Measurements from ENCODE around the gene PMCH. TPM values are rescaled to one million over a fixed set of nuclear protein-coding genes. Genes with fewer than 3 reads are reported as not detected.

Gene PMCH
- total and polyA plus RNA-seq, 2 of the 13 experiments (the other 11 are each of a cell fraction or from before 2014, with no cell fraction given), result not detected

GRCh38 chr12:102202556-102202955 is 4.9 kb upstream of the PMCH start (continued):
- TF ChIP-seq ARHGAP35 (CRISPR knock-in tag; IDR thresholded peaks at IDR 0.05; ENCODE audit: borderline replicate concordance), result no peak
- TF ChIP-seq REST (IDR thresholded peaks at IDR 0.05; ENCODE audit: borderline replicate concordance in 1 of 2, low read depth in 1 of 2, low read length in 2 of 2), result no peak

GRCh38 chr12:102201436-102202061 is 3.9 kb upstream of the PMCH start:
- WGBS (ENCODE audit: low lambda C conversion rate), result 94% methylated on average over 3 of the region's 3 CpGs
- H4K20me1 ChIP-seq (ENCODE audit: insufficient read depth, low read length), result no peaks in the 10 kb centered on the region
- BruUV-seq (replicated peaks), result no TSS peak
- no peak for ATAC-seq
- intact Hi-C loops (cut with micrococcal nuclease; ENCODE audit: unreplicated experiment), result no loop called here
- no peak for DNase-seq (ENCODE audit: low spot score)
- in situ Hi-C loops (cut with HindIII; ENCODE audit: extremely low pct_ligation_motif_present, low pct_unique_long_range_greater_than_20kb), result no loop called here
- no peaks in the 10 kb centered on the region for H3K9me3 ChIP-seq (ENCODE audit: low read length)
- no peaks in the 10 kb centered on the region for H3K4me1 ChIP-seq (ENCODE audit: insufficient read depth, low read length)
- no peak overlapping the region for H2AFZ ChIP-seq (ENCODE audit: low read length)
- H3K36me3 ChIP-seq (replicated peaks in 1 of 2; ENCODE audit: control insufficient read depth in 1 of 2, insufficient read depth in 2 of 2, low read length in 2 of 2), result no peaks in the 10 kb centered on the region
- POLR2A ChIA-PET, result no interaction called here
- H3K9ac ChIP-seq (ENCODE audit: insufficient read depth, low read depth, low read length), result no peak overlapping the region
- H3K27me3 ChIP-seq (ENCODE audit: control insufficient read depth in 1 of 2, insufficient read depth in 2 of 2, low read length in 2 of 2), result no peaks in the 10 kb centered on the region
- CTCF ChIA-PET (ENCODE audit: low intra/inter-chr PET ratio, low total read pairs), result no interaction called here
- no peaks in the 10 kb centered on the region for H3K79me2 ChIP-seq (ENCODE audit: insufficient read depth, low read length)
- no peak overlapping the region for H3K27ac ChIP-seq (ENCODE audit: extremely low read length, insufficient read depth, low read length)
- FAIRE-seq, result no peak
- no peak overlapping the region for H3K4me3 ChIP-seq (replicated peaks in 1 of 3; ENCODE audit: insufficient read depth in 1 of 3, low read depth in 2 of 3, low read length in 3 of 3)
- H3K4me2 ChIP-seq (ENCODE audit: low read depth, low read length), result no peak overlapping the region
- TF ChIP-seq ZNF558 (CRISPR knock-in tag; IDR thresholded peaks at IDR 0.05; ENCODE audit: borderline replicate concordance) (no peak), MXI1 (IDR thresholded peaks at IDR 0.05; ENCODE audit: borderline replicate concordance, low read depth, low read length) (no peak), NFATC3 (CRISPR knock-in tag; IDR thresholded peaks at IDR 0.05) (no peak), POLR2AphosphoS5 (IDR thresholded peaks at IDR 0.05; ENCODE audit: low read depth, low read length) (no peak), BCL6 (CRISPR knock-in tag; IDR thresholded peaks at IDR 0.05) (no peak), ZNF678 (CRISPR knock-in tag; IDR thresholded peaks at IDR 0.05) (no peak), MAF1 (CRISPR knock-in tag; IDR thresholded peaks at IDR 0.05; ENCODE audit: borderline replicate concordance) (no peak), SSRP1 (CRISPR knock-in tag; IDR thresholded peaks at IDR 0.05) (no peak), DZIP1 (CRISPR knock-in tag; IDR thresholded peaks at IDR 0.05) (no peak), CREM (IDR thresholded peaks at IDR 0.05) (no peak), CREM (CRISPR knock-in tag; IDR thresholded peaks at IDR 0.05) (no peak), ZSCAN31 (CRISPR knock-in tag; IDR thresholded peaks at IDR 0.05; ENCODE audit: low read depth) (no peak), ZNF484 (CRISPR knock-in tag; IDR thresholded peaks at IDR 0.05; ENCODE audit: borderline replicate concordance, low read depth) (no peak), NFKB2 (CRISPR knock-in tag; IDR thresholded peaks at IDR 0.05; ENCODE audit: borderline replicate concordance) (no peak), SRF (IDR thresholded peaks at IDR 0.05; ENCODE audit: low read depth, low read length) (no peak)
